Upper lobe of right lung (tissue), 1 donor: ENCODE data around the gene BMAL1. TPM values are rescaled to one million over a fixed set of nuclear protein-coding genes. Genes with fewer than 3 reads are reported as not detected.

Source experiments
- ATAC-seq: fragments of 200-7000 bp; cut with Tn5 transposase; one replicate; pipeline ENCODE4 v1.9.1; 2020; ENCODE audit warnings: mild to moderate bottlenecking, moderate library complexity
- DNase-seq: peaks from one replicate; pipeline ENCODE4 v3.0.0-alpha.2; 2020
- H3K27ac ChIP-seq: fragments of 200-600 bp; one replicate; pipeline ENCODE4 v1.8.0; 2022
- H3K27me3 ChIP-seq: fragments of 200-600 bp; one replicate; pipeline ENCODE4 v1.8.0; 2022; ENCODE audit warnings: mild to moderate bottlenecking
- H3K36me3 ChIP-seq: fragments of 200-600 bp; one replicate; pipeline ENCODE4 v1.8.0; 2022
- H3K4me1 ChIP-seq: fragments of 200-600 bp; one replicate; pipeline ENCODE4 v1.8.0; 2022
- H3K4me3 ChIP-seq: fragments of 200-600 bp; one replicate; pipeline ENCODE4 v1.8.0; 2022; ENCODE audit warnings: mild to moderate bottlenecking
- H3K9me3 ChIP-seq: fragments of 200-600 bp; one replicate; pipeline ENCODE4 v1.8.0; 2022
- CTCF ChIP-seq: fragments of 200-600 bp; IDR thresholded peaks from one replicate; pipeline ENCODE4 v1.8.0; 2022; ENCODE audit warnings: antibody characterized with exemption
- intact Hi-C: fragments of 100-400 bp; cut with DNase I; formaldehyde crosslinking; loops from one replicate; pipeline ENCODE4 v1.11.0; 2022
- total RNA-seq: library from RNA; stranded (reverse); fragmentation: NEBNext Ultra II Directional; extraction: Animal tissue kit (Norgen Biotek cat#: 25700); gene quantifications from one replicate; pipeline ENCODE4 v1.2.1, GENCODE V29; 2021
- donor health status: DM: no; HTN: yes; CAD: no; lungs with severe emphysema.

BMAL1 gene
- total RNA-seq, 1 donor from 2014 or later: 18.8 TPM

DNA sequence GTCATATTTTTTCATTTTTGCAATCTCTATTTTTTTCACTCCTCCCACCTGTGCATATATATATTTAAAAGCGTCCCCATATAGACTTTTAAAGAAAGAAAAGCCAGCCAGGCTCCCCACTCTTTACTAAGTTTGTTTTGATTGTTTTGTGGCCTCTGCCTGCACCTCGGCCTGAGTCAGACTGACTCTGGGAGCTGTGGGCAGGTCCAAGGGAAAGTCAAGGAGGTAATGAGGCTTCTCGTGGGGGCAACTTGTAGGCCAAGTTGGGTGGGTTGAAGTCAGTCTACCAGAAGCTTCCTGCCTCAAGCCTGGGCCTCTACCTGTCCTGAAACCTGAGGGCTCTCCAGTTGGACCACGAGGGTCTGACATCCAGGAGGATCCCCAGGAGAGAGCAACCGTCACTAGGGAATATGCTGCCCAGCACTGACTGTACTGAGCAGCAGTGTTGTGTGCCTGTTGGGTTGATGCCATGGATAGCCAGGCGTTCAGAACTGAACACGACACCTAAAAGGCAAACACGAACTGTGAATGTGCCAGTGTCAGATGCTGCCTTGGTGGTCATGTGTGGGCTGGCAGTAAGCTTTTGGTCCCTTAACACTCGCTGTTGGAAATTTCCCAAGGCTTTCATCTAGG, 58.8 kb downstream of the BMAL1 start:
- intact Hi-C loops: no loop called here
- H3K9me3 ChIP-seq: no peaks in the 10 kb centered on the region
- no peak overlapping the region for H3K27ac ChIP-seq
- DNase-seq (no peak), ATAC-seq (no peak)
- no peak for TF ChIP-seq CTCF
- no peaks in the 10 kb centered on the region for H3K36me3 ChIP-seq
- H3K27me3 ChIP-seq: no peaks in the 10 kb centered on the region
- H3K4me1 ChIP-seq: peaks cover 52% of the 10 kb centered on the region
- no peak overlapping the region for H3K4me3 ChIP-seq

DNA sequence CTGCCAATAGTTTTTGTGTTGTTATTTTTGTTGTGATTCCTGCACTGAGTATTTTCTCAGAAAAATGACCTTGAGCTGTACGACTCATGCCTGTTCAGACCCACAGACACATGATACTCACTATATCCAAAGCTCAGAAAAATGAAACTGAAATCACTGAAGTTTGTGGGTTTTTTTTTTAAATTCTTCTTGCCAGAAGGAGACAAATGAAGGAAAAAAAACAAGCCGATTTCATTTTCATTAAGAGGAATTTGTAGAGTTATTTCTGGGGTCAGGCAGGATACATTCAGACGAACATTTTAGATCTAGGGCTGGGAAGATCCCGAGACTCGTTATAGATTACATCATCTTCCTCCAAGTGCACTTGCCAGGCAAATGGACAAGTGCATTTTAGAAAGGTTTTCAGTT, 60.4 kb downstream of the BMAL1 start:
- DNase-seq: no peak
- peaks cover 35% of the 10 kb centered on the region for H3K4me1 ChIP-seq
- ATAC-seq: no peak
- H3K27ac ChIP-seq: peak overlapping the region; percentile 66
- no peaks in the 10 kb centered on the region for H3K27me3 ChIP-seq
- H3K4me3 ChIP-seq: peak overlapping the region; percentile 37
- intact Hi-C loops: no loop called here
- no peak for TF ChIP-seq CTCF
- H3K36me3 ChIP-seq: no peaks in the 10 kb centered on the region
- H3K9me3 ChIP-seq: no peaks in the 10 kb centered on the region

GRCh38 chr11:13338427-13339069, 61.0 kb downstream of the BMAL1 start:
- H3K4me3 ChIP-seq: peak overlapping the region; percentile 37
- intact Hi-C loops: no loop called here
- ATAC-seq (peak; percentile 60), DNase-seq (no peak)
- H3K4me1 ChIP-seq: peaks cover 30% of the 10 kb centered on the region
- H3K9me3 ChIP-seq: no peaks in the 10 kb centered on the region
- peak overlapping the region; percentile 66 for H3K27ac ChIP-seq
- H3K27me3 ChIP-seq: no peaks in the 10 kb centered on the region
- H3K36me3 ChIP-seq: no peaks in the 10 kb centered on the region
- TF ChIP-seq CTCF: no peak

DNA sequence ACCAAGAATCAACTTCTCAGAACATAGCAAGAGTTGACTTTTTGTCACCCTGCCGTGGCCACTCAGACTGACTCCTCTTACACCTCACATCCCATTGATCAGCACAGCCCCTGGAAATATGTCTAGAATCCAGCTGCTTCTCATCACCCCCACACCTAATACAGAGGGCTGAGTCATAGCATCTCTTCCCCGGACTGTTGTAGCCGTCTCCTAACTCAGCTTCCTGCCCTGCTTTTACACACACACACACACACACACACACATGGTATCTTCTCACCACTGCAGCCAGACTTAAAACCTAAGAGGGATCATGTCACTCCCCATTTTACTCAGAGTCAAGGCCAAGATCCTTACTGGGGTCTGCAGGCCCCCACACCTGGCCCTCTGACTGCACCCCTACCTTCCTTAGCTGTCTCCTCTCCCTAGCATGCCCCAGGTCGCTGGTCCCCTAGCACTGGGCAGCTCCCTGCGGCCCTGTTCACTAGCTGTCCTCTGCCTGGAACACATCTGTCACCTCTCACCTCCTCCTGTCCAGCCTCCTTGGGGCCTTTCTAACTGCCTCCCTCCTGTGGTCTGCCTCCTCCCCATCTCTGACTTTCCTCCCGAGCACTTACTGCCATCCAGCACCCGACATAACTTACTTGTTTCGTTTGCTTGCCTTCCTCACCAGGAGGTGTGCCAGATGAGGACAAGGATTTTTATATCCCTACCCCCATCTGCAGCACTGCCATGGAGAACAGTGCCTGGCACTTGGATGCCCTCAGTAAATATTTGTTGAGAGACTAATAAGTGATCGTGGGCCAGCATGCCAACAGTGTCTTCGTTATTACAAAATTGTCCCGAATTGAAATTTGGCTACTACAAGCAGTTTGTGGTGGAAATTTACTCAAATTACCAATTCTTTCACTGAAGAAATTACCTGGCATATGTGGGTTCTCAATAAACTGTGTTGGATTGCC, 61.9 kb downstream of the BMAL1 start:
- no peak for TF ChIP-seq CTCF
- Histone ChIP-seq H3K27me3 (no peaks in the 10 kb centered on the region), H3K9me3 (no peaks in the 10 kb centered on the region), H3K27ac (no peak overlapping the region), H3K36me3 (no peaks in the 10 kb centered on the region), H3K4me3 (no peak overlapping the region), H3K4me1 (peaks cover 28% of the 10 kb centered on the region)
- peak; percentile 56 for ATAC-seq
- intact Hi-C loops: loop anchor here (10.0 kb wide), 1 partner anchor 125 kb away; no protein-coding TSS in a partner anchor
- no peak for DNase-seq

- DNase-seq (no peak), ATAC-seq (peak; percentile 5)
- H3K4me3 ChIP-seq: no peak overlapping the region
- intact Hi-C loops: loop anchor here (10.0 kb wide), 1 partner anchor 126 kb away; no protein-coding TSS in a partner anchor
- TF ChIP-seq CTCF: no peak
- no peaks in the 10 kb centered on the region for H3K36me3 ChIP-seq
- H3K4me1 ChIP-seq: peaks cover 28% of the 10 kb centered on the region
- no peaks in the 10 kb centered on the region for H3K27me3 ChIP-seq
- H3K27ac ChIP-seq: no peak overlapping the region
- no peaks in the 10 kb centered on the region for H3K9me3 ChIP-seq
Observed at GRCh38 chr11:13341026-13341425, 63.4 kb downstream of the BMAL1 start.
